ENCODE data around the gene TPSD1. TPM values are rescaled to one million over a fixed set of nuclear protein-coding genes. Genes with fewer than 3 reads are reported as not detected.

TPSD1 gene
- total and polyA plus RNA-seq, 2 experiments from 2014 or later = not detected

- no peaks in the 10 kb centered on the region for H3K36me3 ChIP-seq (replicated peaks; ENCODE audit: insufficient read depth, low read depth)
- H3K4me3 ChIP-seq = no peak overlapping the region
- WGBS (ENCODE audit: low lambda C conversion rate, missing lambda C conversion rate) = 97% methylated on average over 35 of the region's 65 CpGs
- no peaks in the 10 kb centered on the region for H3K9me2 ChIP-seq (replicated peaks; ENCODE audit: insufficient read depth)
- H3K27me3 ChIP-seq = no peaks in the 10 kb centered on the region
- no peaks in the 10 kb centered on the region for H3K4me1 ChIP-seq (ENCODE audit: insufficient read depth)
- H3K4me2 ChIP-seq = no peak overlapping the region
- no peaks in the 10 kb centered on the region for H3K79me2 ChIP-seq
- no peaks in the 10 kb centered on the region for H4K20me1 ChIP-seq (ENCODE audit: insufficient read depth, poor library complexity, severe bottlenecking)
- no peaks in the 10 kb centered on the region for H3K9me3 ChIP-seq (ENCODE audit: low read depth)
- TF ChIP-seq EZH2phosphoT487 (IDR thresholded peaks at IDR 0.05; ENCODE audit: low read depth, severe bottlenecking, unreplicated experiment) (no peak), EZH2 (IDR thresholded peaks at IDR 0.05; ENCODE audit: borderline replicate concordance) (no peak), CTCF (IDR thresholded peaks at IDR 0.05; ENCODE audit: poor library complexity) (no peak)
- no peak for DNase-seq (ENCODE audit: low spot score)
- no peak overlapping the region for H2AFZ ChIP-seq
- no peak overlapping the region for H3K27ac ChIP-seq
Measured at GRCh38 chr16:1211451-1212268, 44.2 kb upstream of the TPSD1 start.

- Histone ChIP-seq H3K27ac (no peak overlapping the region), H2AFZ (no peak overlapping the region), H3K79me2 (no peaks in the 10 kb centered on the region), H3K36me3 (replicated peaks; ENCODE audit: insufficient read depth, low read depth) (no peaks in the 10 kb centered on the region), H3K4me2 (no peak overlapping the region), H3K4me3 (no peak overlapping the region), H3K9me2 (replicated peaks; ENCODE audit: insufficient read depth) (no peaks in the 10 kb centered on the region), H4K20me1 (ENCODE audit: insufficient read depth, poor library complexity, severe bottlenecking) (no peaks in the 10 kb centered on the region), H3K4me1 (ENCODE audit: insufficient read depth) (no peaks in the 10 kb centered on the region), H3K9me3 (ENCODE audit: low read depth) (no peaks in the 10 kb centered on the region), H3K27me3 (no peaks in the 10 kb centered on the region)
- 97% methylated on average over 39 of the region's 40 CpGs for WGBS (ENCODE audit: low lambda C conversion rate, missing lambda C conversion rate)
- DNase-seq (ENCODE audit: low spot score) = no peak
- TF ChIP-seq EZH2phosphoT487 (IDR thresholded peaks at IDR 0.05; ENCODE audit: low read depth, severe bottlenecking, unreplicated experiment) = no peak
- TF ChIP-seq CTCF (IDR thresholded peaks at IDR 0.05; ENCODE audit: poor library complexity) = no peak
- no peak for TF ChIP-seq EZH2 (IDR thresholded peaks at IDR 0.05; ENCODE audit: borderline replicate concordance)
Measured at GRCh38 chr16:1212616-1213194, 43.2 kb upstream of the TPSD1 start.

- TF ChIP-seq EZH2phosphoT487 (IDR thresholded peaks at IDR 0.05; ENCODE audit: low read depth, severe bottlenecking, unreplicated experiment) = no peak
- no peak for TF ChIP-seq EZH2 (IDR thresholded peaks at IDR 0.05; ENCODE audit: borderline replicate concordance)
- TF ChIP-seq CTCF (IDR thresholded peaks at IDR 0.05; ENCODE audit: poor library complexity) = no peak
- H3K27ac ChIP-seq = no peak overlapping the region
- H3K4me1 ChIP-seq (ENCODE audit: insufficient read depth) = no peaks in the 10 kb centered on the region
- H3K36me3 ChIP-seq (replicated peaks; ENCODE audit: insufficient read depth, low read depth) = no peaks in the 10 kb centered on the region
- H3K79me2 ChIP-seq = no peaks in the 10 kb centered on the region
- H3K9me3 ChIP-seq (ENCODE audit: low read depth) = no peaks in the 10 kb centered on the region
- no peak overlapping the region for H2AFZ ChIP-seq
- no peaks in the 10 kb centered on the region for H3K9me2 ChIP-seq (replicated peaks; ENCODE audit: insufficient read depth)
- H3K27me3 ChIP-seq = no peaks in the 10 kb centered on the region
- 85% methylated on average over 8 of the region's 8 CpGs for WGBS (ENCODE audit: low lambda C conversion rate, missing lambda C conversion rate)
- no peak for DNase-seq (ENCODE audit: low spot score)
- no peak overlapping the region for H3K4me2 ChIP-seq
- H3K4me3 ChIP-seq = no peak overlapping the region
- no peaks in the 10 kb centered on the region for H4K20me1 ChIP-seq (ENCODE audit: insufficient read depth, poor library complexity, severe bottlenecking)
Measured at GRCh38 chr16:1213231-1213630, 42.6 kb upstream of the TPSD1 start.
